Liver (tissue), 9 donors: Measurements from ENCODE around the gene BMP6. TPM values are rescaled to one million over a fixed set of nuclear protein-coding genes. Genes with fewer than 3 reads are reported as not detected.

Experiments
- DNase-seq: peaks from one replicate; pipeline ENCODE4 v3.0.0-alpha.2; 2017; ENCODE audit warnings: low spot score
- H3K27ac ChIP-seq, 2 donors: one replicate each; pipeline ENCODE4 v1.7.0; 2013; ENCODE audit warnings: inconsistent platforms in 2 of 2, low read length in 2 of 2, control low read depth in 1 of 2, low read depth in 1 of 2, mild to moderate bottlenecking in 1 of 2
- H3K27me3 ChIP-seq, 4 donors: one replicate each; pipeline versions ENCODE4 v1.6.1 to v1.7.0; 2013; ENCODE audit warnings: low read length in 3 of 4, inconsistent platforms in 1 of 4, mild to moderate bottlenecking in 1 of 4, moderate library complexity in 1 of 4; ENCODE audit not compliant: control insufficient read depth in 4 of 4, insufficient read depth in 4 of 4
- H3K36me3 ChIP-seq, 4 donors: one replicate each; pipeline versions ENCODE4 v1.6.1 to v1.7.0; 2013; ENCODE audit warnings: low read length in 3 of 4, mild to moderate bottlenecking in 3 of 4, low read depth in 1 of 4, moderate library complexity in 1 of 4; ENCODE audit not compliant: control insufficient read depth in 4 of 4, insufficient read depth in 3 of 4
- H3K4me1 ChIP-seq, 4 donors: one replicate each; pipeline versions ENCODE4 v1.6.1 to v1.7.0; 2013; ENCODE audit warnings: low read length in 3 of 4, mild to moderate bottlenecking in 3 of 4, moderate library complexity in 1 of 4; ENCODE audit not compliant: control insufficient read depth in 4 of 4, insufficient read depth in 4 of 4
- H3K4me3 ChIP-seq, 3 donors: one replicate each; pipeline versions ENCODE4 v1.6.1 to v1.7.0; 2013; ENCODE audit warnings: low read length in 3 of 3, control low read depth in 1 of 3, low read depth in 1 of 3, mild to moderate bottlenecking in 1 of 3
- H3K9ac ChIP-seq, 2 donors: one replicate each; pipeline ENCODE4 v1.7.0; 2013; ENCODE audit warnings: low read length in 2 of 2, mild to moderate bottlenecking in 2 of 2, moderate library complexity in 2 of 2, control low read depth in 1 of 2, low read depth in 1 of 2
- H3K9me3 ChIP-seq, 4 donors: one replicate each; pipeline versions ENCODE4 v1.6.1 to v1.7.0; 2013; ENCODE audit warnings: low read length in 3 of 4; ENCODE audit not compliant: control insufficient read depth in 4 of 4
- EGR1 ChIP-seq, 2 donors: IDR thresholded peaks; 2 replicates each; pipeline ENCODE4 v1.6.1; 2016 to 2018; ENCODE audit warnings: antibody characterized with exemption in 2 of 2, low read depth in 2 of 2
- FOXA1 ChIP-seq: IDR thresholded peaks from 2 replicates; pipeline ENCODE4 v1.6.1; 2016; ENCODE audit warnings: antibody characterized with exemption
- FOXA2 ChIP-seq: IDR thresholded peaks from 2 replicates; pipeline ENCODE4 v1.6.1; 2016; ENCODE audit warnings: antibody characterized with exemption
- GABPA ChIP-seq, 2 donors: IDR thresholded peaks in 1 of 2; conservative IDR thresholded peaks in 1 of 2; 2 replicates each; pipeline ENCODE4 v1.6.1; 2016; ENCODE audit warnings: antibody characterized with exemption in 2 of 2, mild to moderate bottlenecking in 1 of 2, moderate library complexity in 1 of 2
- HNF4A ChIP-seq, 2 donors: conservative IDR thresholded peaks; 2 replicates each; pipeline ENCODE4 v1.6.1; 2016; ENCODE audit warnings: antibody characterized with exemption in 2 of 2, mild to moderate bottlenecking in 2 of 2
- HNF4G ChIP-seq: IDR thresholded peaks from 2 replicates; pipeline ENCODE4 v1.6.1; 2016; ENCODE audit warnings: antibody characterized with exemption
- JUND ChIP-seq, 2 donors: IDR thresholded peaks; 2 replicates each; pipeline ENCODE4 v1.6.1; 2016; ENCODE audit warnings: antibody characterized with exemption in 2 of 2
- NR2F2 ChIP-seq: IDR thresholded peaks from 2 replicates; pipeline ENCODE4 v1.6.1; 2016; ENCODE audit warnings: antibody characterized with exemption
- RAD21 ChIP-seq, 2 donors: IDR thresholded peaks; 2 replicates each; pipeline ENCODE4 v1.6.1; 2016; ENCODE audit warnings: antibody characterized with exemption in 2 of 2, mild to moderate bottlenecking in 2 of 2
- RXRA ChIP-seq, 2 donors: IDR thresholded peaks; 2 replicates each; pipeline ENCODE4 v1.6.1; 2017 to 2018; ENCODE audit warnings: antibody characterized with exemption in 2 of 2, mild to moderate bottlenecking in 1 of 2
- SP1 ChIP-seq: IDR thresholded peaks from 2 replicates; pipeline ENCODE4 v1.6.1; 2018; ENCODE audit warnings: antibody characterized with exemption, mild to moderate bottlenecking
- TAF1 ChIP-seq: conservative IDR thresholded peaks from 2 replicates; pipeline ENCODE4 v1.6.1; 2016; ENCODE audit warnings: antibody characterized with exemption, mild to moderate bottlenecking
- YY1 ChIP-seq: IDR thresholded peaks from 2 replicates; pipeline ENCODE4 v1.6.1; 2016; ENCODE audit warnings: antibody characterized with exemption, mild to moderate bottlenecking
- WGBS: extraction: QIAGEN DNeasy Blood & Tissue Kit; methylation state at CpG from one replicate; pipeline ENCODE4 v1.1.7; 2013; 5-methylcytosine and 5-hydroxymethylcytosine counted together
- polyA plus RNA-seq, 2 donors: library from polyadenylated mRNA; stranded (reverse) in 1 of 2; unstranded in 1 of 2; fragments of 200-250 nt in 1 of 2; fragments of >200 nt in 1 of 2; fragmentation: Nextera tagmentation in 1 of 2; extraction: Ambion mirVana in 1 of 2; gene quantifications; one replicate each; pipeline versions ENCODE4 v1.2.1 to v1.2.3, GENCODE V29; 2013 to 2015
- total RNA-seq, 2 donors: library from RNA; depleted of rRNA; stranded (reverse); fragments of >200 nt; gene quantifications; one replicate each; pipeline ENCODE4 v1.2.3, GENCODE V29; 2014
- TF ChIP-seq, protein P1 (sequence below): IDR thresholded peaks from 2 replicates; pipeline ENCODE4 v1.6.1; 2016; ENCODE audit warnings: antibody characterized with exemption
- TF ChIP-seq, protein P2 (sequence below): IDR thresholded peaks from 2 replicates; pipeline ENCODE4 v1.6.1; 2016; ENCODE audit warnings: antibody characterized with exemption
- TF ChIP-seq, protein P3 (sequence below): fragments of 150-350 bp; IDR thresholded peaks from 2 replicates; pipeline ENCODE4 v1.5.1; 2017; ENCODE audit warnings: improper control_type of control experiment, low read depth, low read length; ENCODE audit not compliant: missing input control
- TF ChIP-seq, protein P4 (sequence below): IDR thresholded peaks from 2 replicates; pipeline ENCODE4 v1.6.1; 2016; ENCODE audit warnings: antibody characterized with exemption, mild to moderate bottlenecking
- TF ChIP-seq, protein P5 (sequence below): IDR thresholded peaks from 2 replicates; pipeline ENCODE4 v1.6.1; 2016; ENCODE audit warnings: antibody characterized with exemption
- donor health status: healthy.
- donor health status: healthy.
- donor health status: healthy.
- donor health status: healthy.
- donor health status: healthy.

BMP6 gene
- total and polyA plus RNA-seq, 4 donors, result 0.57 to 5.9 (median 2.3) TPM

DNA sequence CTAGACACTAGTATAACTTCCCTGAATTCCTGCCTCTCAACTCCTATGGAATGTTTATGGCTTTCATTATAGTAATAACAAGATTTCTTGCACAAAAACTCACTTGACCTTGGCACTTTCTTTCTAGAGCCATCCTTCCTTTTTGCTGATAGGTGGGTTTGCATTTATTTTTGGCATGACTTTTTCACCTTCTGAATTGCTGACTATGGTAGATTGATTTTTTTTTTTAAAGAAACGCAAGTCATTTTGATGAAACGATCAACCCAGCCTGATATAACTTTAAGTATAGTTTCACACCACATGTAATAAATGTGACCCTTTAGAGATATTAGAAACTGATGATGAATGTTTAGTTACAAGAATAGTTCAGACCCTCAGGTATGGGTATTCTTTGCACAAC is 61.8 kb downstream of the BMP6 start:
- H3K4me3 ChIP-seq, result no peak overlapping the region
- DNase-seq, result no peak
- H3K4me1 ChIP-seq, result no peaks in the 10 kb centered on the region
- WGBS, result 74% methylated on average over 2 of the region's 2 CpGs
- H3K36me3 ChIP-seq, result no peaks in the 10 kb centered on the region
- no peak overlapping the region for H3K27ac ChIP-seq
- TF ChIP-seq RXRA (IDR thresholded peaks at IDR 0.05) (no peak), RAD21 (IDR thresholded peaks at IDR 0.05) (no peak), EGR1 (IDR thresholded peaks at IDR 0.05; ENCODE audit: low read depth in 2 of 2) (no peak), FOXA2 (no peak), YY1 (no peak), GABPA (IDR thresholded peaks at IDR 0.05 in 1 of 2, conservative IDR thresholded peaks at IDR 0.05 in 1 of 2) (no peak), HNF4A (conservative IDR thresholded peaks at IDR 0.05) (no peak), HNF4G (no peak), SP1 (no peak), JUND (IDR thresholded peaks at IDR 0.05) (no peak), TAF1 (no peak), NR2F2 (no peak), FOXA1 (no peak)
- TF ChIP-seq, protein P1, sequence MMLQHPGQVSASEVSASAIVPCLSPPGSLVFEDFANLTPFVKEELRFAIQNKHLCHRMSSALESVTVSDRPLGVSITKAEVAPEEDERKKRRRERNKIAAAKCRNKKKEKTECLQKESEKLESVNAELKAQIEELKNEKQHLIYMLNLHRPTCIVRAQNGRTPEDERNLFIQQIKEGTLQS, result no peak
- TF ChIP-seq, protein P2, sequence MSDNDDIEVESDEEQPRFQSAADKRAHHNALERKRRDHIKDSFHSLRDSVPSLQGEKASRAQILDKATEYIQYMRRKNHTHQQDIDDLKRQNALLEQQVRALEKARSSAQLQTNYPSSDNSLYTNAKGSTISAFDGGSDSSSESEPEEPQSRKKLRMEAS, result no peak
- TF ChIP-seq, protein P3, sequence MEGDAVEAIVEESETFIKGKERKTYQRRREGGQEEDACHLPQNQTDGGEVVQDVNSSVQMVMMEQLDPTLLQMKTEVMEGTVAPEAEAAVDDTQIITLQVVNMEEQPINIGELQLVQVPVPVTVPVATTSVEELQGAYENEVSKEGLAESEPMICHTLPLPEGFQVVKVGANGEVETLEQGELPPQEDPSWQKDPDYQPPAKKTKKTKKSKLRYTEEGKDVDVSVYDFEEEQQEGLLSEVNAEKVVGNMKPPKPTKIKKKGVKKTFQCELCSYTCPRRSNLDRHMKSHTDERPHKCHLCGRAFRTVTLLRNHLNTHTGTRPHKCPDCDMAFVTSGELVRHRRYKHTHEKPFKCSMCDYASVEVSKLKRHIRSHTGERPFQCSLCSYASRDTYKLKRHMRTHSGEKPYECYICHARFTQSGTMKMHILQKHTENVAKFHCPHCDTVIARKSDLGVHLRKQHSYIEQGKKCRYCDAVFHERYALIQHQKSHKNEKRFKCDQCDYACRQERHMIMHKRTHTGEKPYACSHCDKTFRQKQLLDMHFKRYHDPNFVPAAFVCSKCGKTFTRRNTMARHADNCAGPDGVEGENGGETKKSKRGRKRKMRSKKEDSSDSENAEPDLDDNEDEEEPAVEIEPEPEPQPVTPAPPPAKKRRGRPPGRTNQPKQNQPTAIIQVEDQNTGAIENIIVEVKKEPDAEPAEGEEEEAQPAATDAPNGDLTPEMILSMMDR, result no peak
- TF ChIP-seq, protein P4, sequence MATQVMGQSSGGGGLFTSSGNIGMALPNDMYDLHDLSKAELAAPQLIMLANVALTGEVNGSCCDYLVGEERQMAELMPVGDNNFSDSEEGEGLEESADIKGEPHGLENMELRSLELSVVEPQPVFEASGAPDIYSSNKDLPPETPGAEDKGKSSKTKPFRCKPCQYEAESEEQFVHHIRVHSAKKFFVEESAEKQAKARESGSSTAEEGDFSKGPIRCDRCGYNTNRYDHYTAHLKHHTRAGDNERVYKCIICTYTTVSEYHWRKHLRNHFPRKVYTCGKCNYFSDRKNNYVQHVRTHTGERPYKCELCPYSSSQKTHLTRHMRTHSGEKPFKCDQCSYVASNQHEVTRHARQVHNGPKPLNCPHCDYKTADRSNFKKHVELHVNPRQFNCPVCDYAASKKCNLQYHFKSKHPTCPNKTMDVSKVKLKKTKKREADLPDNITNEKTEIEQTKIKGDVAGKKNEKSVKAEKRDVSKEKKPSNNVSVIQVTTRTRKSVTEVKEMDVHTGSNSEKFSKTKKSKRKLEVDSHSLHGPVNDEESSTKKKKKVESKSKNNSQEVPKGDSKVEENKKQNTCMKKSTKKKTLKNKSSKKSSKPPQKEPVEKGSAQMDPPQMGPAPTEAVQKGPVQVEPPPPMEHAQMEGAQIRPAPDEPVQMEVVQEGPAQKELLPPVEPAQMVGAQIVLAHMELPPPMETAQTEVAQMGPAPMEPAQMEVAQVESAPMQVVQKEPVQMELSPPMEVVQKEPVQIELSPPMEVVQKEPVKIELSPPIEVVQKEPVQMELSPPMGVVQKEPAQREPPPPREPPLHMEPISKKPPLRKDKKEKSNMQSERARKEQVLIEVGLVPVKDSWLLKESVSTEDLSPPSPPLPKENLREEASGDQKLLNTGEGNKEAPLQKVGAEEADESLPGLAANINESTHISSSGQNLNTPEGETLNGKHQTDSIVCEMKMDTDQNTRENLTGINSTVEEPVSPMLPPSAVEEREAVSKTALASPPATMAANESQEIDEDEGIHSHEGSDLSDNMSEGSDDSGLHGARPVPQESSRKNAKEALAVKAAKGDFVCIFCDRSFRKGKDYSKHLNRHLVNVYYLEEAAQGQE, result no peak
- TF ChIP-seq, protein P5, sequence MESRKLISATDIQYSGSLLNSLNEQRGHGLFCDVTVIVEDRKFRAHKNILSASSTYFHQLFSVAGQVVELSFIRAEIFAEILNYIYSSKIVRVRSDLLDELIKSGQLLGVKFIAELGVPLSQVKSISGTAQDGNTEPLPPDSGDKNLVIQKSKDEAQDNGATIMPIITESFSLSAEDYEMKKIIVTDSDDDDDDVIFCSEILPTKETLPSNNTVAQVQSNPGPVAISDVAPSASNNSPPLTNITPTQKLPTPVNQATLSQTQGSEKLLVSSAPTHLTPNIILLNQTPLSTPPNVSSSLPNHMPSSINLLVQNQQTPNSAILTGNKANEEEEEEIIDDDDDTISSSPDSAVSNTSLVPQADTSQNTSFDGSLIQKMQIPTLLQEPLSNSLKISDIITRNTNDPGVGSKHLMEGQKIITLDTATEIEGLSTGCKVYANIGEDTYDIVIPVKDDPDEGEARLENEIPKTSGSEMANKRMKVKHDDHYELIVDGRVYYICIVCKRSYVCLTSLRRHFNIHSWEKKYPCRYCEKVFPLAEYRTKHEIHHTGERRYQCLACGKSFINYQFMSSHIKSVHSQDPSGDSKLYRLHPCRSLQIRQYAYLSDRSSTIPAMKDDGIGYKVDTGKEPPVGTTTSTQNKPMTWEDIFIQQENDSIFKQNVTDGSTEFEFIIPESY, result no peak
- no peaks in the 10 kb centered on the region for H3K27me3 ChIP-seq
- H3K9me3 ChIP-seq, result no peaks in the 10 kb centered on the region
- H3K9ac ChIP-seq, result no peak overlapping the region
